Activated CD4-positive, alpha-beta T cell treated with anti-CD3 and anti-CD28 coated beads, Interleukin-2, amount 50 U/mL, for 1 hour (primary cell): ENCODE data around the gene BMAL1.
A peak's percentile ranks its signal among the peaks of the same experiment; 100 is the strongest.

Source experiments
- DNase-seq: peaks from one replicate; pipeline ENCODE4 v3.0.0-alpha.2; 2020

Gene BMAL1

GRCh38 chr11:13318498-13319295, 41.1 kb downstream of the BMAL1 start:
- no peak for DNase-seq

DNA sequence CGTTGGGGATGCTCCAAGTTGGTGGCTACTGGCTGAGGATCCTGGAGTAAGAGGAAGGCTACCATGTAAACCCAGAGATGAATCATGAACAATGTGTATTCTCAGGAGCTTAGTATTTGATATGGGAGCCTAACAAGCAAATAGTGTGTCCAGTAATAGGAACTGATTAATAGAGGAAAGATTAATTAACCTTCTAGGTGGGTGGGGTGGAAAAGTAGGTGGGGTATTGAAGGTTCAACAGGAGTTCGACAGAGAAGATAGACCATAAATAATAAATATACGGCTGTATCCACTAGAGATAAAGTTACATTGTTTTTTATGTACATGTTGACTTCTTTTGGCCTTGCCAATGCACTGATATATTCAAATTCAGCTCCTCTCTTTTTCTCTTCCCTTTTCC, 43.1 kb downstream of the BMAL1 start:
- DNase-seq = no peak

GRCh38 chr11:13321431-13321830, 43.8 kb downstream of the BMAL1 start:
- DNase-seq = no peak

GRCh38 chr11:13324141-13324540, 46.6 kb downstream of the BMAL1 start:
- no peak for DNase-seq

- DNase-seq = no peak
Observed at GRCh38 chr11:13324709-13325108, 47.1 kb downstream of the BMAL1 start.

- DNase-seq = no peak
Observed at GRCh38 chr11:13327421-13327820, 49.8 kb downstream of the BMAL1 start.

GRCh38 chr11:13328286-13328685, 50.7 kb downstream of the BMAL1 start:
- no peak for DNase-seq

- no peak for DNase-seq
Observed at GRCh38 chr11:13329670-13330356, 52.2 kb downstream of the BMAL1 start.

- no peak for DNase-seq
Observed at GRCh38 chr11:13332124-13332523, 54.5 kb downstream of the BMAL1 start.

DNA sequence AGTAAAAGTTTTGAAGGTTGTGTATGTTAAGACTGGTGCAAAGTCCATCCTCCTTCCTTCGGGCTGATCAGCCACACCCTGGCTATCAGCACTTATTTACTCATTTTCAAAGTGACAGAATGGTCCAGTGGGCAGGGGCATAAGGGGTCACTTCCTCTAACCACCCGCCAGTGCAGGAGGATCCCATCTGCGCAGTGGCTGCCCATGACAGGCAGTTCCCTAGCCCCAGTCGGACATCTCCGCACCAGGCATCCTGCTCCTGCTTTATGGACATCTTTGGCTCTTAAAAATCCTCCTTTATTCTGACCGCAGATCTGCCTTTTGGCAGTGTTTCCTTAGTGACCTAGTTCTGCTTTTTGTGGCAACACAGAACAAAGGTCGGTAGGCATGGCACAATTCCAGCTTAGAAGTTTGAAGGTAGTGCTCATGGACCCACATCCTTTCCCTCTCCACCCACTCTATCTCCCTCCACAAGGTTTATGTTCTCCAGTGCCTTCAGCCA, 55.9 kb downstream of the BMAL1 start:
- DNase-seq = no peak

GRCh38 chr11:13334034-13334786, 56.6 kb downstream of the BMAL1 start:
- DNase-seq = no peak

DNA sequence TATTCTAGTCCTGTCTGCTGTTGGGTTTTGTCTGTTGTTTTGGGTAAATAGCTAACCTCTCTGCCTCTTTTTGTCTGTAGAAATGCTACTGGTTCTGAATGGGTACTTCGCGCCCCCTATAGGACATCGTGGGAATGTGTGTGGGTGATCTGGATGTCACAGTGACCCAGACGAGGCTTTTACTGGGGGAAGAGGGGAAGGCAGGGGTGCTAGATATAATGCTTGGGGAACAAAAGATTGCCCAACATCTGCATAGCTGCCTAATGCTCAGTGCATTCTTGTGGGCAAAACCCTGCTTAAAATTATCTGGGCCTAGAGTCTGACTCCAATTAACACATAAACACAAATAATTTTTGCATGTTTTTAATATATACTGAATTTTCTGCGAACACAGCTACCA, 57.7 kb downstream of the BMAL1 start:
- peak; percentile 70 for DNase-seq

DNA sequence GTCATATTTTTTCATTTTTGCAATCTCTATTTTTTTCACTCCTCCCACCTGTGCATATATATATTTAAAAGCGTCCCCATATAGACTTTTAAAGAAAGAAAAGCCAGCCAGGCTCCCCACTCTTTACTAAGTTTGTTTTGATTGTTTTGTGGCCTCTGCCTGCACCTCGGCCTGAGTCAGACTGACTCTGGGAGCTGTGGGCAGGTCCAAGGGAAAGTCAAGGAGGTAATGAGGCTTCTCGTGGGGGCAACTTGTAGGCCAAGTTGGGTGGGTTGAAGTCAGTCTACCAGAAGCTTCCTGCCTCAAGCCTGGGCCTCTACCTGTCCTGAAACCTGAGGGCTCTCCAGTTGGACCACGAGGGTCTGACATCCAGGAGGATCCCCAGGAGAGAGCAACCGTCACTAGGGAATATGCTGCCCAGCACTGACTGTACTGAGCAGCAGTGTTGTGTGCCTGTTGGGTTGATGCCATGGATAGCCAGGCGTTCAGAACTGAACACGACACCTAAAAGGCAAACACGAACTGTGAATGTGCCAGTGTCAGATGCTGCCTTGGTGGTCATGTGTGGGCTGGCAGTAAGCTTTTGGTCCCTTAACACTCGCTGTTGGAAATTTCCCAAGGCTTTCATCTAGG, 58.8 kb downstream of the BMAL1 start:
- no peak for DNase-seq

- no peak for DNase-seq
Observed at GRCh38 chr11:13338019-13338426, 60.4 kb downstream of the BMAL1 start.

DNA sequence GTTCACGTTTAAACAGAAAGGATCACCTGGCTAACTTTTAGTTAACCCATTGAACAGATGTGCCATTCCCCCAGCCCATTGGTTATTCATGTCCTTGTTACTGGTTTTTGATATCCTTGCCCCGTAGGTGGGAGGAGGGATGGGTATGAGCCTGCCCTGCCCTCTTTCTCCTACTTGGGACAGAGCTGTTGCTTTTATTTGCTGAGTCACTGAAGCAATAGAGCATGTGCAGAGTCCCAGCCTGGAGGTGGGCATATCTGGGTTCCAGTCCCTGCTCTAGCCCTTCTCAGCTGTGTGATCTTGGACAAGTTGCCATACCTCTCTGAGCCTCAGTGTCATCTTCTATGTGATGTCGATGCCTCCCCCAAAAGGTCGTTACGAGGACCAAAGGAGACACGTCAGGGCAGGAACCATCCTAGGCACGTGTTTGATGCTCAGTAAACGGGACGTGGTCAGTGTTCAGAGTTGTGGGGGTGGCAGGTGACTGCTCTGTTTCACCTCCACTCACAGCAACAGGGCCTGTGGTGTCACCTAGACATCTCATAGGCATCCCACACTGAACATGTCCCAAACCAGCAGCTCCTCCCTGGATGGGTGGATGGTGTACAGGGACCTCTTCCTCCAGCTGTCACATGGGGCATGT, 61.0 kb downstream of the BMAL1 start:
- peak; percentile 11 for DNase-seq

DNA sequence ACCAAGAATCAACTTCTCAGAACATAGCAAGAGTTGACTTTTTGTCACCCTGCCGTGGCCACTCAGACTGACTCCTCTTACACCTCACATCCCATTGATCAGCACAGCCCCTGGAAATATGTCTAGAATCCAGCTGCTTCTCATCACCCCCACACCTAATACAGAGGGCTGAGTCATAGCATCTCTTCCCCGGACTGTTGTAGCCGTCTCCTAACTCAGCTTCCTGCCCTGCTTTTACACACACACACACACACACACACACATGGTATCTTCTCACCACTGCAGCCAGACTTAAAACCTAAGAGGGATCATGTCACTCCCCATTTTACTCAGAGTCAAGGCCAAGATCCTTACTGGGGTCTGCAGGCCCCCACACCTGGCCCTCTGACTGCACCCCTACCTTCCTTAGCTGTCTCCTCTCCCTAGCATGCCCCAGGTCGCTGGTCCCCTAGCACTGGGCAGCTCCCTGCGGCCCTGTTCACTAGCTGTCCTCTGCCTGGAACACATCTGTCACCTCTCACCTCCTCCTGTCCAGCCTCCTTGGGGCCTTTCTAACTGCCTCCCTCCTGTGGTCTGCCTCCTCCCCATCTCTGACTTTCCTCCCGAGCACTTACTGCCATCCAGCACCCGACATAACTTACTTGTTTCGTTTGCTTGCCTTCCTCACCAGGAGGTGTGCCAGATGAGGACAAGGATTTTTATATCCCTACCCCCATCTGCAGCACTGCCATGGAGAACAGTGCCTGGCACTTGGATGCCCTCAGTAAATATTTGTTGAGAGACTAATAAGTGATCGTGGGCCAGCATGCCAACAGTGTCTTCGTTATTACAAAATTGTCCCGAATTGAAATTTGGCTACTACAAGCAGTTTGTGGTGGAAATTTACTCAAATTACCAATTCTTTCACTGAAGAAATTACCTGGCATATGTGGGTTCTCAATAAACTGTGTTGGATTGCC, 61.9 kb downstream of the BMAL1 start:
- peak; percentile 21 for DNase-seq

DNA sequence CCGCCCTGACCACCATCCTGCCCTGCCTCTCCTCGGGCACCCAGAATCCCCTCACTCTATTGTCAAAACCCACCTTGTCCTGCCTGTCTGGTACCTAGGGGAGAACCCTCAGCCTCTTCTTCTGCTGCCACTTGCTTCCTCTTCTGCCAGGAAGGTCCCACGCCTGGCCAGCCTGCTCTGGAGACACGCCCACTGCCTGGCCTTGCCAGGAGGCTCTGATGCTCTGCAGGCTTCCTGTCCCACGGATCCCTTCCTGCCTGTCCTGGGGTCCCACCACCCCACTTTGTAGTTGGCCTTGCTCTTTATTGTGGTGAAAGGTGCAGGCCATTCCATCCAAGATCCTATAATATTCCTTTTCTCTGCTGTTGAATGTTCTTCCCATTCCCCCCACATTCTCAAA, 63.4 kb downstream of the BMAL1 start:
- no peak for DNase-seq

DNA sequence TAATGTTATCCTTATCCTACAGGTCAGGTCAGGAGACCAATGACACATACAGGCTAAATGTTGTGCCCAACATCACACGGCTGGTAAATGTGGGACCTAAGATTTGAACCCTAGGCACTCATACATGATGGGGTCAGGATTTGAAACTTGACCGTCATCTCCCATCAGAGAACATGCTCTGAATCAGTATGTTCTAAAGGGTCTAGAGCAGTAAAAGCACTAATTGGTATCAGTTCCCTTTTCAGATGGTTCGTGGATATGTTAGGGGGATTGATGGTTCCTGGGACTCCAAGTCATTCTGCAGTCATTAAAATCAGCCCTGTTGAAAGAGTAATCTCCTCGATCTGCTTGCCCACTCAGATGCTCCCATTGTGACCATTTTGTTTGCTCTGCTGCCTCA, 65.5 kb downstream of the BMAL1 start:
- no peak for DNase-seq

- peak; percentile 74 for DNase-seq
Observed at GRCh38 chr11:13343931-13344717, 66.5 kb downstream of the BMAL1 start.

- DNase-seq = no peak
Observed at GRCh38 chr11:13344818-13345217, 67.2 kb downstream of the BMAL1 start.
